GM12801 (cell line): ENCODE measurements around the gene OR51A7.

Source experiments
- CTCF ChIP-seq: IDR thresholded peaks from one replicate; pipeline ENCODE4 v1.5.1; 2011; ENCODE audit warnings: control low read depth; ENCODE audit not compliant: insufficient read length; ENCODE audit errors: extremely low read depth

OR51A7 gene

GRCh38 chr11:4903484-4903883, at the start of gene OR51A7:
Gene OR51A7 (plus strand): TSS chr11:4903783. CDS start chr11:4907370, 3,587 bp downstream.
- no peak for TF ChIP-seq CTCF

GRCh38 chr11:4862447-4863236, 40.9 kb upstream of the OR51A7 start:
- no peak for TF ChIP-seq CTCF

GRCh38 chr11:4863876-4864275, 39.7 kb upstream of the OR51A7 start:
- no peak for TF ChIP-seq CTCF

GRCh38 chr11:4865855-4866254, 37.7 kb upstream of the OR51A7 start:
- TF ChIP-seq CTCF: no peak

GRCh38 chr11:4881188-4881587, 22.4 kb upstream of the OR51A7 start:
- TF ChIP-seq CTCF: no peak

GRCh38 chr11:4881860-4882500, 21.6 kb upstream of the OR51A7 start, which contains the start of gene OR51T1:
Gene OR51T1 (plus strand): TSS chr11:4881900. CDS start chr11:4881900, 0 bp downstream.
- no peak for TF ChIP-seq CTCF

- TF ChIP-seq CTCF: no peak
Measured at GRCh38 chr11:4882543-4882942, 21.0 kb upstream of the OR51A7 start.
